Panc1 (cell line): ENCODE results near the gene MAMDC2.

Source experiments
- POLR2AphosphoS5 ChIP-seq: IDR thresholded peaks from 2 replicates; pipeline ENCODE4 v1.6.1; 2012; ENCODE audit warnings: mild to moderate bottlenecking, low read depth, low read length, moderate library complexity
- SIN3A ChIP-seq: IDR thresholded peaks from 2 replicates; pipeline ENCODE4 v1.6.1; 2012; ENCODE audit warnings: low read depth, mild to moderate bottlenecking, low read length, moderate library complexity, borderline replicate concordance; ENCODE audit not compliant: insufficient read depth
- TCF7L2 ChIP-seq: IDR thresholded peaks from 2 replicates; pipeline ENCODE4 v1.6.1; 2011; ENCODE audit warnings: mild to moderate bottlenecking, low read depth, low read length, inconsistent platforms
- TF ChIP-seq, protein P1 (sequence below), 2 experiments: IDR thresholded peaks; 2 replicates each; pipeline ENCODE4 v1.6.1; 2011 to 2012; ENCODE audit warnings: low read depth in 2 of 2, control low read depth in 1 of 2, low read length in 1 of 2, mild to moderate bottlenecking in 1 of 2, moderate library complexity in 1 of 2; ENCODE audit not compliant: insufficient read depth in 1 of 2
- TF ChIP-seq, protein P2 (sequence below): fragments of 450-650 bp; IDR thresholded peaks from 2 replicates; pipeline ENCODE4 v1.5.1; 2017; ENCODE audit warnings: mild to moderate bottlenecking

DNA sequence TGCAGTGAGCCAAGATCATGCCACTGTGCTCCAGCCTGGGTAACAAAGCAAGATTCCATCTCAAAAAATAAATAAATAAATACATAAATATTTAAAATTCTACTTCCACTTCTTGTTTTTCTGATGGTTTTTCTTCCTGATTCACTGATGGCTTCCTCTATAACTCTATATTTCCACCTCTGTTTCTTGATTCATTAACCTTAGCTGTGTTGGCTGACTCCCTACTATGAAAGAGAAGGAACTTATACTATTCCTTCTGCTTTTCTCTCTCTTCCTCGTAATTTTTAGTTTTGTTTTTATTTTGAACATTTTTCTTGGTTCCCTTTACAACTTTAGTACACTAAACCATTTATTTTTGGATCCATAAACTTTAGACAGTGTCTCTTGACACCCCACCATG, 103.5 kb downstream of the MAMDC2 start:
- TF ChIP-seq, protein P1, sequence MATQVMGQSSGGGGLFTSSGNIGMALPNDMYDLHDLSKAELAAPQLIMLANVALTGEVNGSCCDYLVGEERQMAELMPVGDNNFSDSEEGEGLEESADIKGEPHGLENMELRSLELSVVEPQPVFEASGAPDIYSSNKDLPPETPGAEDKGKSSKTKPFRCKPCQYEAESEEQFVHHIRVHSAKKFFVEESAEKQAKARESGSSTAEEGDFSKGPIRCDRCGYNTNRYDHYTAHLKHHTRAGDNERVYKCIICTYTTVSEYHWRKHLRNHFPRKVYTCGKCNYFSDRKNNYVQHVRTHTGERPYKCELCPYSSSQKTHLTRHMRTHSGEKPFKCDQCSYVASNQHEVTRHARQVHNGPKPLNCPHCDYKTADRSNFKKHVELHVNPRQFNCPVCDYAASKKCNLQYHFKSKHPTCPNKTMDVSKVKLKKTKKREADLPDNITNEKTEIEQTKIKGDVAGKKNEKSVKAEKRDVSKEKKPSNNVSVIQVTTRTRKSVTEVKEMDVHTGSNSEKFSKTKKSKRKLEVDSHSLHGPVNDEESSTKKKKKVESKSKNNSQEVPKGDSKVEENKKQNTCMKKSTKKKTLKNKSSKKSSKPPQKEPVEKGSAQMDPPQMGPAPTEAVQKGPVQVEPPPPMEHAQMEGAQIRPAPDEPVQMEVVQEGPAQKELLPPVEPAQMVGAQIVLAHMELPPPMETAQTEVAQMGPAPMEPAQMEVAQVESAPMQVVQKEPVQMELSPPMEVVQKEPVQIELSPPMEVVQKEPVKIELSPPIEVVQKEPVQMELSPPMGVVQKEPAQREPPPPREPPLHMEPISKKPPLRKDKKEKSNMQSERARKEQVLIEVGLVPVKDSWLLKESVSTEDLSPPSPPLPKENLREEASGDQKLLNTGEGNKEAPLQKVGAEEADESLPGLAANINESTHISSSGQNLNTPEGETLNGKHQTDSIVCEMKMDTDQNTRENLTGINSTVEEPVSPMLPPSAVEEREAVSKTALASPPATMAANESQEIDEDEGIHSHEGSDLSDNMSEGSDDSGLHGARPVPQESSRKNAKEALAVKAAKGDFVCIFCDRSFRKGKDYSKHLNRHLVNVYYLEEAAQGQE (IDR thresholded peaks at IDR 0.05; ENCODE audit: insufficient read depth in 1 of 2, low read depth in 2 of 2, low read length in 1 of 2), result no peak
- TF ChIP-seq, protein P2, sequence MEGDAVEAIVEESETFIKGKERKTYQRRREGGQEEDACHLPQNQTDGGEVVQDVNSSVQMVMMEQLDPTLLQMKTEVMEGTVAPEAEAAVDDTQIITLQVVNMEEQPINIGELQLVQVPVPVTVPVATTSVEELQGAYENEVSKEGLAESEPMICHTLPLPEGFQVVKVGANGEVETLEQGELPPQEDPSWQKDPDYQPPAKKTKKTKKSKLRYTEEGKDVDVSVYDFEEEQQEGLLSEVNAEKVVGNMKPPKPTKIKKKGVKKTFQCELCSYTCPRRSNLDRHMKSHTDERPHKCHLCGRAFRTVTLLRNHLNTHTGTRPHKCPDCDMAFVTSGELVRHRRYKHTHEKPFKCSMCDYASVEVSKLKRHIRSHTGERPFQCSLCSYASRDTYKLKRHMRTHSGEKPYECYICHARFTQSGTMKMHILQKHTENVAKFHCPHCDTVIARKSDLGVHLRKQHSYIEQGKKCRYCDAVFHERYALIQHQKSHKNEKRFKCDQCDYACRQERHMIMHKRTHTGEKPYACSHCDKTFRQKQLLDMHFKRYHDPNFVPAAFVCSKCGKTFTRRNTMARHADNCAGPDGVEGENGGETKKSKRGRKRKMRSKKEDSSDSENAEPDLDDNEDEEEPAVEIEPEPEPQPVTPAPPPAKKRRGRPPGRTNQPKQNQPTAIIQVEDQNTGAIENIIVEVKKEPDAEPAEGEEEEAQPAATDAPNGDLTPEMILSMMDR, result no peak
- TF ChIP-seq POLR2AphosphoS5, result no peak
- no peak for TF ChIP-seq SIN3A
- TF ChIP-seq TCF7L2, result no peak
